ENCODE measurements around the gene PPP3CA.

The PPP3CA gene

DNA sequence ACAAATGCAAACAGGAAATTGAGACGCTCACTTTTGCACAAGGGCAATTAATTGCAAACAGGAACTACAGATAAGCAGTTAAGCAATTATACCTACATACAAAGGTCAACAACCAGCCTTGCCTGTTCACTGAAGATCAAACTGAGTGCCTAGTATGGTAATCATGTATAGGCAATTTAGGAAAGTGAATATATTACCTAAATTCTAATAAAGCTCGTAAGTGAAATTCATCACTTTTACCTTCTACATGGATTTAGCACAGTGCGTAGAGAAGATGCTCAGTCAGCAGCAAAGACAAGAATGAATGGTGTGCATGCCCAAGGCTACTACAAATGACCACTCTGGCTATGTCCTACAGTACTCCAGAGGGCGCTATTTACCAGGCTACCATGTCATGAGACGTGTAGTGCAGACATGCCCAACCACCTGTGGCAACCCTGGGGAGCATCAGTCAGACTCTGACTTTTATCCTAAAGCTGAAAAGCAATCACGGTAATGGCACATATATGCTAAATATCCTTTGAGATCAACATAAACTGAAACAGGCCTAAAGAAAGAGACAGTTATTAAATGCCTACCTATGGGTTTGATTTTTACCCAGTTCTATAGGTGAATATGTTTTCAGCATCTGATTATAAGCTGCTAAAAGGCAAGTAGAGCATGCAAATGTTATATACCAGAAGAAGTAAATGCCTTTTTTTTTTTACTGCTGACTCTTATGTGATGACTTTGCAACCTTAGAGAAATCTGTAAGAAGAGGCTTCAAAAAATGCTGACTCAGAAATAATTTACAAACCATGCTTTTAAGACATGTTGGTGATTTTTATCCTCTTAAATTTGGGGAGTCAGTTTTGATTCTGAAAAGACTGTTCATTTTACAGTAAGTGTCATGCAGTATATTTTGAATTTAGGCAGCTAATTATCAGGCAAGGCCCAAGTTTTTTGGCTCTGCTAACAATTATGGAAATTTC lies 178.0 kb downstream of the PPP3CA start:
- peak in 4 of 5 experiments; percentile 2 to 78 (median 14) for DNase-seq

GRCh38 chr4:101163936-101164335 lies 183.4 kb downstream of the PPP3CA start:
- no peak for DNase-seq

- DNase-seq: no peak
These were observed 184.3 kb downstream of the PPP3CA start for GRCh38 chr4:101162990-101163380.

- no peak for DNase-seq
These were observed 186.3 kb downstream of the PPP3CA start for GRCh38 chr4:101160792-101161592.

GRCh38 chr4:101158507-101158906 lies 188.8 kb downstream of the PPP3CA start:
- no peak for DNase-seq

GRCh38 chr4:101158134-101158482 lies 189.2 kb downstream of the PPP3CA start:
- no peak for DNase-seq

DNA sequence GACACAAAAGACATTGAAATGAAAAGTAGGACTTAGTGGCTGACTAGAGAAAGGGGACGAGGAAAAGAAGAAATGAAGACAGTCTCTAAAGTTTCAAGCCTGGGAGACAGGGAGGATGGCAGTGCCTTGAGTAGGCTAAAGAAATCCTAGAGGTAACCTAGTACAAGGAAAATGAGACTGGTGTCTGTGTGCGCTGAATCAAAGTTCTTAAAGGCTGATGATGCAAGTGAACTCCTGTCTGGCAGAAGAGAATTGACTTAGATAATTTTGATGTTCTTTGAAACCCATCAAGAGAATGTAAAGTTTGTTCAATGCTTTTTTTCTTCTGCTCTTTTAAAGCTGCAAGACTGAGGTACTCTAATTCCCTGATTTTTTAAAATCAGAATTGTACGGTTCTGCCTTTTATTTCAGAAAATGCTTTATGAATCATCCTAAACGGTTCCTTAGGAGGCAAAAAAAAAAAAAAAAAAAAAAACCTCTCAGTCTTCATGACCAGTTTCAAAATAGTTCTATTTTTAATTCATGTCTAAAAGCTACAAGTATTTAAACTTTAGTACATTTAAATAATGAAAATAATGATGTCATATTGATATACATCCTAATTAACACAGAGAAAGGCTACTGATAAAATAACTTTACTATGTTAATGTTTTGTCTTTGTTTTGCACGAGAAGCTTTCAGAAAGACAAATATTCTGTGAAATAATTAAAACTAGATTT lies 189.8 kb downstream of the PPP3CA start:
- no peak for DNase-seq

DNA sequence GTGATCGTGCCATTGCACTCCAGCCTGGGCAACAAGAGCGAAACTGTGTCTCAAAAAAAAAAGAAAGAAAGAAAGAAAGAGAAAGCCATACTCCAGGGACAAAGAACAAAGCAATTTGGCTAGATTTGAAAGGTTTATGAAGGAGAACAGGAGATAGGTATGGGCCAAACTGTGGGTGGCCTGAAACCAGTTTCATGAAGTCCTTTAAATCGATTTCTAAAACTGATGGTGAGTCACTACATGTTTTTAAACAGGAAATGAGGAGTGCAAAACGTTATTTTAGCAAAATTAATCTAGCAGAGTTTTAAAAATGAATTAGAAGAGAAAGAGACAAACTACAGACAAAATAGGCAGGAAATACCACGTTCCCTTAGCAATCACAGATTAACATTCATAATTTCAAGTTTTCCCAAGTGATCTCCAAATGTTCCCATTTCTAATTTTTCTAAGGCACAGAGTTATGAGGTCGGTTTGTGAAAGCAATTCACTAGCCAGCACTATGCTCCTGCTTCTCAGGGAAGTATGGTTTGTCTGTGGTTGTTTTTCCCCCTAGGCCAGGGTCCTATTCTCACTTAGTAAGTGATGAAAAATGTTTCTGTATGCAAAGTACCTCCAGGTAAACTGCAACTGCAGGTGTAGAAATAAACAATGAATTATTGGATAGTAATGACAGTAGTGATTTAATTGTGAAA lies 190.6 kb downstream of the PPP3CA start:
- peak in 1 of 5 experiments; percentile 9 for DNase-seq

GRCh38 chr4:101155945-101156344 lies 191.4 kb downstream of the PPP3CA start:
- DNase-seq: peak in 1 of 5 experiments; percentile 17

GRCh38 chr4:101155368-101155767 lies 192.0 kb downstream of the PPP3CA start:
- DNase-seq: no peak

DNA sequence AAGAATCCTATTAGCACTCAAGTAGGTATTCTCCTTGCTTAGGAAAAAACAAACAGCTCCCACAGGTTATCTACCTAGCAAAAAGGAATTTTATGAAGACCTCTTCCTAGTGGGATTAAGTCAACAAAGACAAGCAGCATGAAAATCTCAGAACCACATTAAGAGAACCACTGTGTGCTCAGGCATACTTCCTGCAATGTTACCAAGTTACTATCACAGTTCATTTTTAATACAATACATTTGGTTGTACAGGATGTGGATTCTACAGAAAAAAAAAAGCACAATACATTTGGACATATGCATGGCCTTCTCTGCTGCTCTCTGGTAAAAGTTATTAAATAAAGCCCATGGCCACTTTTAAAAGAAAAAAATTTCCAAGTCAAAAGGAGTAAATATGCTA lies 193.7 kb downstream of the PPP3CA start:
- no peak for DNase-seq

DNA sequence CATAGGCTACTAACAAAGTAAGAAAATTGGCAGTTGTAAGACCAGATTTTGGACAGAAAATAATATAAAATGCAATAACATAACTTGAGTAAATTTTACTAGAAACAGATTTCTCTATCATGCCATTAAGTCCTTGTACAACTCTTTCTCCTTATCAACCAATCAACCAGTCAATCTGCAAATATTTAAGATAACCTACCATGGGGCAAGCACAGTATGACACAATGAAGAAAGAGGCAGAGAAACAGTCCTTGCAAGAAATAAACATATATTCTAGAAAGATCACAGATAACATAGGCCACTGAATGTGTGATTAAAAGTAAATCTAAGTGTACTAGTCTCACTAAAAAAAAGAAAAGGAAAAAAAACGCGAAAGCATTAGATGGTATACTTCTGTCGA lies 194.8 kb downstream of the PPP3CA start:
- no peak for DNase-seq

GRCh38 chr4:101148551-101148950 lies 198.8 kb downstream of the PPP3CA start:
- DNase-seq: no peak

DNA sequence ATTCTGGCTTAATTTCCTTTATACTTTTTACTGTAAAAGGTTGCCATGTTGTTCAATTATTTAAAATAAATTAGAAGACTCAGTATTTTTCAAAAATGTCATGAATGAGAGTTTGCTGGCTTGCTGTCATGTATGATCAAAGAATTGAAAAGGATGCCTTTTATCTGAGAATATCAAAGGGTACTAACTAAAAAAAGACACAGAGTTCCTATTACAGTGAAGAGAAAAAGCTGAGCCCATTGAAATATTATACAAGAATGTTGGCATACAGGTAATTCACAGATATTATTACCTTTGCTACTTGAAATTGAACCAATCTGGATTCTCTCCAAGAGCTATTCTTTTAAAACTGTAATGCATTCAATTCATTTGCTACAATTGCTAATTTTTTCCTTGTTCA lies 200.0 kb downstream of the PPP3CA start:
- DNase-seq: no peak

DNA sequence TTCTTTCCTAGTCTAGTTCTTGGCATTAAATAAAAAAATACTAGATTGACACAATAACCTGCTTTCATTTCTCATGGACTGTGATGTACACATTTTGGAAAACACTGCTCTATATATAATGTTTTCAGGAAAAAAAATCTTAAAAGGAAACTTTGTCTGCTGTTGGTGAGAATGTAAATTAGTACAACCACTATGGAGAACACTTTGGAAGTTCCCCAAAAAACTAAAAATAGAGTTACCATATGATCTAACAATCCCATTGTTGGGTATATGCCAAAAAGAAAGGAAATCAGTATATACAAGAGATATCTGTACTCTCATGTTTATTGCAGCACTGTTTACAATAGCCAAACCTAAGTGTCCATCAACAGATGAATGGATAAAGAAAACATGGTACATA lies 202.3 kb downstream of the PPP3CA start:
- no peak for DNase-seq

- DNase-seq: no peak
These were observed 205.1 kb downstream of the PPP3CA start for GRCh38 chr4:101142259-101142658.

DNA sequence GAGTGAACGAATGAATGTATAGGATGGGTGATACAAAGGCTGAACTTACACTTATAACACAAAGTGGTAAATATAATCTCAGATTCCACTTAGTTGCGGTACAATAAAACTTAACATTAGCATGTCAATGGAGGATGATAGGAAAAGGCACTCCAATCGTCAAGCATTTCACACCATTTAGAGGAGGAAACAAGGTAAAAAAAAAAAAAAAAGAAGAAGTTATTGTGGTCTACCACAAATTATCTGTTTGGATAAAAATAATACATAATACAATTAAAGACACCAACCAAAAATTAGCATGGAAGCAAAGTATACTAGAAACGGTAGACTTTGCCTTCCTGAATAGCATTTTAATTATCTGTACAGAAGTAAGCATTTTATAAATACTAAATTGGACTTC lies 205.5 kb downstream of the PPP3CA start:
- DNase-seq: no peak

- DNase-seq: no peak
These were observed 206.1 kb downstream of the PPP3CA start for GRCh38 chr4:101141230-101141629.

- DNase-seq: no peak
These were observed 207.1 kb downstream of the PPP3CA start for GRCh38 chr4:101140228-101140627.

DNA sequence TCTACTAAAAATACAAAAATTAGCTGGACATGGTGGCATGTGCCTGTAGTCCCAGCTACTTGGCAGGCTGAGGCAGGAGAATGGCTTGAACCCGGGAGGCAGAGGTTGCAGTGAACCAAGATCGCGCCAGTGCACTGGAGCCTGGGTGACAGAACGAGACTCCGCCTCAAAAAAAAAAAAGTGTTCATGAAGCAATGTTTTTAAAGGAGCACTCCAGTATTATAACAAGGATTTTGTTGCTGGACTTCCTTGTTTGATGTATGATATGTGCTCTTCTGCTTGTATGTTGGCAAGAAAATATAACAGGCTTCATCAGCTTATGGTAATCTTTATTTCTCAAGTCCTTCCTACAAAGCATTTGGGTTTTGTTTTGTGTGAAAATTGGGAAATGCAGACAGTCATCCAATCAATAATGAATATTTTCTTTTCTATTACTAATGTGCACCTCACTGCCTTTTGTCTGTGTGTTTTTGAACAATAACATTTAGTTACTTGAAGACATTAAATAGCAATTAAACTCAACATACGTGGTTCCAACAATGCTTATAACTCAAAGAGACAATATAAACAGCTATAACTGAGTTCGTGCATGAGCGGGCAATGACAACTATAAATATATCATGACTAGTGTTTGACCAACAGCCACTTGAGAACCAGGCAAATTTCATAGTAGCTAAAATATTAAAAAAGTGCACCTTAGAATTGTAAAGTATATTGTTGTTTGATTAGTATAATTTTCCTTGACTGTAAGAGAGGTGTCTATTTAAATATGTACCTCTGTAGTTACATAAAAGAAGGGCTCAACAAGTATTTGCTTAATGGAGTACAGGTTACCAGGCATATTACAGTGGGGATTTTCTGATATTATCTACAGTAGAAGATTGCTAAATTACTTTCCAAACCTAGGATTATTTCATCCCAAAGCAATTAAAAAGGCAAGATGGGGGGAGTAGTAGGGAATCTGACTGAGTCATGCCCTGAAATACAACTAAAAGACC lies 210.7 kb downstream of the PPP3CA start:
- DNase-seq: no peak

DNA sequence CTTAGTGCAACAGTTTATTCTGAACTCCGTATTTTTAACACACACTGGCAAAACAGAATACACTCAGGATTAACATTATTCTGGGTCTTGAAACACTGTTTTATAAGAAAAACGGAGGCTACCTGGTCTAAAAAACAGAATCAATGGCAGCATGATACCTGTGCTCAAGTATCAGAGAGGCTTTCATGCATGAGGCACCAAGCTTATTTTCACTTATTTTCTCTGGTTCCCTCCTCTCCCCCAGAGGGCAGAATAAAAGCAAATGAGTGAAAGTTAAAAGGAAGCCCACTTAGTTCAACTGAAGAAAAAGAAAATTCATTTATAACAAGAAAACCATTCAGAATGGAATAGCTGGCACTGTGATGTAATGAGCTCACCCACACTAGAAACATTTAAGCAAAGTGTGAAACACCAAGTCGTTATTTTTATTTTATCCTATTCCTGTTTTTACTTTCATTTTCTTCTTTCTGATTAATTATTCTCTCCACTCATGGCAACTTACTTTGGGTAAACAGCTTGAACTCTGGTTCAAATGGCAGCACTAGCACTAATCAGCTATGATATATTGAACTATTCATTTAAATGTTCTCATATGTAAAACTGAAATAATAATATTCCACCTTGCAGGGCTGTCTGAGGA lies 211.8 kb downstream of the PPP3CA start:
- no peak for DNase-seq
